ENCODE measurements around the gene PTPRN2.

- no peak for TF ChIP-seq JUND (IDR thresholded peaks at IDR 0.05; ENCODE audit: borderline replicate concordance, low read depth, low read length)
- TF ChIP-seq JUND (tag; IDR thresholded peaks at IDR 0.05; ENCODE audit: borderline replicate concordance, low read depth, low read length): no peak
- TF ChIP-seq NRF1 (conservative IDR thresholded peaks at IDR 0.05 in 1 of 2, IDR thresholded peaks at IDR 0.05 in 1 of 2): no peak
- TF ChIP-seq FOXJ3 (CRISPR knock-in tag; IDR thresholded peaks at IDR 0.05): no peak
- no peak for TF ChIP-seq ZNF766 (CRISPR knock-in tag; conservative IDR thresholded peaks at IDR 0.05)
- TF ChIP-seq CTCF (IDR thresholded peaks at IDR 0.05 in 2 of 3, conservative IDR thresholded peaks at IDR 0.05 in 1 of 3; ENCODE audit: insufficient read depth in 2 of 3, low read depth in 1 of 3, low read length in 3 of 3): no peak
- TF ChIP-seq EZH2 (IDR thresholded peaks at IDR 0.05; ENCODE audit: borderline replicate concordance, low read depth, low read length): no peak
- no peak for TF ChIP-seq ARHGAP35 (IDR thresholded peaks at IDR 0.05; ENCODE audit: partially characterized antibody)
- TF ChIP-seq, protein P1, sequence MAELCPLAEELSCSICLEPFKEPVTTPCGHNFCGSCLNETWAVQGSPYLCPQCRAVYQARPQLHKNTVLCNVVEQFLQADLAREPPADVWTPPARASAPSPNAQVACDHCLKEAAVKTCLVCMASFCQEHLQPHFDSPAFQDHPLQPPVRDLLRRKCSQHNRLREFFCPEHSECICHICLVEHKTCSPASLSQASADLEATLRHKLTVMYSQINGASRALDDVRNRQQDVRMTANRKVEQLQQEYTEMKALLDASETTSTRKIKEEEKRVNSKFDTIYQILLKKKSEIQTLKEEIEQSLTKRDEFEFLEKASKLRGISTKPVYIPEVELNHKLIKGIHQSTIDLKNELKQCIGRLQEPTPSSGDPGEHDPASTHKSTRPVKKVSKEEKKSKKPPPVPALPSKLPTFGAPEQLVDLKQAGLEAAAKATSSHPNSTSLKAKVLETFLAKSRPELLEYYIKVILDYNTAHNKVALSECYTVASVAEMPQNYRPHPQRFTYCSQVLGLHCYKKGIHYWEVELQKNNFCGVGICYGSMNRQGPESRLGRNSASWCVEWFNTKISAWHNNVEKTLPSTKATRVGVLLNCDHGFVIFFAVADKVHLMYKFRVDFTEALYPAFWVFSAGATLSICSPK (IDR thresholded peaks at IDR 0.05; ENCODE audit: borderline replicate concordance): no peak
- TF ChIP-seq POLR2A (conservative IDR thresholded peaks at IDR 0.05): no peak
Observed at GRCh38 chr7:157901166-157901565, 686.5 kb downstream of the PTPRN2 start.
